Mesodermal cell (in vitro differentiated cells): ENCODE measurements around the gene MICU1.
"Not testable (repeated sequence)": the region's sequence is repeated elsewhere in the genome, so short reads cannot be mapped to it uniquely, and the experiment has no call there.

Source experiments
- H3K27ac ChIP-seq: 2 replicates; pipeline ENCODE4 v1.7.0; 2013; ENCODE audit warnings: mild to moderate bottlenecking, low read depth, low read length, moderate library complexity; ENCODE audit not compliant: severe bottlenecking
- H3K36me3 ChIP-seq: 2 replicates; pipeline ENCODE4 v1.7.1; 2013; ENCODE audit warnings: mild to moderate bottlenecking, low read length, moderate library complexity; ENCODE audit not compliant: control insufficient read depth, insufficient read depth
- H3K4me1 ChIP-seq: one replicate; pipeline ENCODE4 v1.7.1; 2013; ENCODE audit warnings: mild to moderate bottlenecking, low read length; ENCODE audit not compliant: insufficient read depth, control insufficient read depth, poor library complexity, severe bottlenecking
- H3K4me3 ChIP-seq: 2 replicates; pipeline ENCODE4 v1.7.0; 2013; ENCODE audit warnings: low read length, control low read depth, mild to moderate bottlenecking; ENCODE audit not compliant: insufficient read depth, poor library complexity, severe bottlenecking; ENCODE audit errors: extremely low read depth
- H3K9me3 ChIP-seq: 2 replicates; pipeline ENCODE4 v1.7.1; 2013; ENCODE audit warnings: mild to moderate bottlenecking, low read length, moderate library complexity; ENCODE audit not compliant: control insufficient read depth
- WGBS, 2 experiments: methylation state at CpG; one replicate each; pipeline ENCODE4 v1.1.5; 2013; ENCODE audit warnings: missing lambda C conversion rate in 2 of 2; ENCODE audit not compliant: insufficient coverage in 2 of 2; 5-methylcytosine and 5-hydroxymethylcytosine counted together

MICU1 gene

DNA sequence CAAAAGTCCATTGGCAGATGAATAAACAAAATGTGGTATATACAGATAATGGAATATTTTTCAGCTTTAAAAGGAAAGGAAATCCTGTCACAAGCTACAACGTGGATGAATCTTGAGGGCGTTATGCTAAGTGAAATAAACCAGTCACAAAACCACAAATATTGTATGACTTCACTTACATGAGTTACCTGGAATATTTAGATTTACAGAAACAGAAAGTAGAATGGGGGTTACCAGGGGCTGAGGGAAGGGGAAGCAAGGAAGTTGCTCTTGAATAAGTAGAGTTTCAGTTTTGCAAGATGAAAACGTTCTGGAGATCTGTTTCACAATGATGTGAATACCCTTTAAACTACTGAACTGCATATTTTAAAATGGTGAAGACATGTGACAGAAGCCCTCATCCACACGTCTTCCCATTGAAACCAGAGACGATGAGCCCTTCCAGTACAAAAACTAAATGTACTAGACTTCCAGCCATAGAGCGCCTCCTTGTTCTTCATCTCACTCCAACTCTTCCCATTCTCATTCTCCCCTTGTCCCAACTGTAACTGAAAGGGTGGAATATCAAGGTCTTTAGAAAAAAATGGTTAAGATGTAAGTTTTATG lies 62.4 kb downstream of the MICU1 start:
- H3K4me1 ChIP-seq: no peaks in the 10 kb centered on the region
- 100% methylated on average over 1 to 2 of the region's 6 CpGs for WGBS, 2 experiments
- H3K4me3 ChIP-seq: no peak overlapping the region
- H3K27ac ChIP-seq: no peak overlapping the region
- H3K36me3 ChIP-seq: peaks cover 62% of the 10 kb centered on the region
- no peaks in the 10 kb centered on the region for H3K9me3 ChIP-seq

GRCh38 chr10:72561745-72562166 lies 64.1 kb downstream of the MICU1 start:
- Histone ChIP-seq H3K4me3 (no peak overlapping the region), H3K27ac (no peak overlapping the region), H3K4me1 (no peaks in the 10 kb centered on the region), H3K36me3 (peaks cover 68% of the 10 kb centered on the region), H3K9me3 (no peaks in the 10 kb centered on the region)
- WGBS, 2 experiments: 100% methylated on average over 2 of the region's 3 CpGs

DNA sequence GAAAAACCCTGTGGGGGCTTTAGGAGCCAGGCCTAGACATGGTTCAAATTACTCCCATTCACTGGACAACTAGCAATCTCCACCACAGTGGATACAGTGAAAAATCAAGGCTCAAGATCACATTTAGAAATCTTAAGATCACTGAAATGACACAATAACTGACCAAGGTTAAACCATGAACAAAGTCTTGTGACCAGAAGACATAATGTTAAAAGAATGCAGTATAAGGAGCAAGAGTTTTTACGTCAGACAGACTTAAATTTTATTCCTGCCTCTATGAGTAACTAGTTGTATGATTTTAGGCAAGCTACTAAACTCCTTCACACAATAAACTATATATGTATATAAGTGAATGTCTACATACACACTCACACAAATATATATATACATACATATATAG lies 68.5 kb downstream of the MICU1 start:
- Histone ChIP-seq H3K9me3 (no peaks in the 10 kb centered on the region), H3K4me3 (no peak overlapping the region), H3K27ac (no peak overlapping the region), H3K4me1 (no peaks in the 10 kb centered on the region), H3K36me3 (peaks cover 40% of the 10 kb centered on the region)
- no CpG with 5 or more reads among the region's 1 CpG for WGBS, 2 experiments

- Histone ChIP-seq H3K4me1 (no peaks in the 10 kb centered on the region), H3K27ac (no peak overlapping the region), H3K9me3 (no peaks in the 10 kb centered on the region), H3K4me3 (no peak overlapping the region), H3K36me3 (peaks cover 29% of the 10 kb centered on the region)
Observed at GRCh38 chr10:72552857-72553256, 73.0 kb downstream of the MICU1 start.

GRCh38 chr10:72550239-72550638 lies 75.6 kb downstream of the MICU1 start:
- Histone ChIP-seq H3K36me3 (peaks cover 33% of the 10 kb centered on the region), H3K9me3 (no peaks in the 10 kb centered on the region), H3K27ac (no peak overlapping the region), H3K4me3 (no peak overlapping the region), H3K4me1 (no peaks in the 10 kb centered on the region)
- WGBS, 2 experiments: no CpG with 5 or more reads among the region's 2 CpGs

DNA sequence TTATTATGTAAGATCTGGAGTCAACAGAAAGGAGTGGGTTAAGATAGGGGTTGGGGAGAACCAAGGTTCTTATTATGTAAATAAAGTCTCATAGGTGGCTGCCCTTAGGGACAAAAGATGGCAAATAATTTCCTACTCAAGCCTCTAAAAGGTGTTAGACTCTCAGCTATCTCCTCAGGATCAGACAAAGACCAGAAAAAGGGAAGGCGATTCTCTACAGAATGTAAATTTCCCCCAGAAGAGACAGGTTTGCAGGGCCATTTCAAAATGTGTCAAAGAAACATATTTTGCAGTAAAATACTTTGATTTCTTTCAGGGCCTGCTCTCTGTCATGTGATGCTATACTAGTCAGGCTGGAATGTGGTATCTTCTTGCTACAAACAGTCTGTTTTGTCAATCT lies 80.3 kb downstream of the MICU1 start:
- Histone ChIP-seq H3K4me1 (no peaks in the 10 kb centered on the region), H3K4me3 (no peak overlapping the region), H3K36me3 (peaks cover 52% of the 10 kb centered on the region), H3K9me3 (peaks cover 21% of the 10 kb centered on the region), H3K27ac (no peak overlapping the region)
- WGBS, 2 experiments: no CpG with 5 or more reads among the region's 1 CpG

- not testable (repeated sequence) for H3K27ac ChIP-seq, H3K4me3 ChIP-seq, H3K4me1 ChIP-seq
- Histone ChIP-seq H3K36me3 (peaks cover 43% of the 10 kb centered on the region), H3K9me3 (peaks cover 24% of the 10 kb centered on the region)
- WGBS, 2 experiments: 100% methylated on average over 3 of the region's 6 CpGs; no CpG with 5 or more reads in 1 of the 2 experiments
Observed at GRCh38 chr10:72543855-72544254, 82.0 kb downstream of the MICU1 start.

DNA sequence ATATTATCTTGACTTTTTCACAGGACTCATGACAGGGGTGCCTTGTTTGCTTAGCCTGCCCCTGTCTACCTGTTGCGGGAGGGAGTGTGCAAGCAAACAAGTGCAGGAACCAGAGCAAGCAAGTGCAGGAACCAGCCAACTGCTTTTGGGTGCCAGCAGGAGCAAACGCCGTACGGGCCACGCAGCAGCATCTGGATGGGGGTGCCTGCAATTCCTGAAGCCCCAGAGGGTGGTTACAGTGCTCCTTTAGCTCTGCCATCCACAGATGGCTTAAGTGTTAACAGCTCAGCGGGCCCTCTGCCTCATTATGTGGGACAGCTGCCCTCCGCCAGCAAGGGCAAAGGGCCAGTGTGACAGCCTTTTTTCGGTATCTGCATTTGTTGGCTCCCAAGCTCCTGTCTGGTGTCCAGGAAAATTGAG lies 83.5 kb downstream of the MICU1 start:
- WGBS, 2 experiments: 96 to 97% methylated on average over 8 of the region's 8 CpGs
- Histone ChIP-seq H3K4me3 (no peak overlapping the region), H3K9me3 (peaks cover 24% of the 10 kb centered on the region), H3K36me3 (peaks cover 29% of the 10 kb centered on the region), H3K4me1 (no peaks in the 10 kb centered on the region), H3K27ac (no peak overlapping the region)

DNA sequence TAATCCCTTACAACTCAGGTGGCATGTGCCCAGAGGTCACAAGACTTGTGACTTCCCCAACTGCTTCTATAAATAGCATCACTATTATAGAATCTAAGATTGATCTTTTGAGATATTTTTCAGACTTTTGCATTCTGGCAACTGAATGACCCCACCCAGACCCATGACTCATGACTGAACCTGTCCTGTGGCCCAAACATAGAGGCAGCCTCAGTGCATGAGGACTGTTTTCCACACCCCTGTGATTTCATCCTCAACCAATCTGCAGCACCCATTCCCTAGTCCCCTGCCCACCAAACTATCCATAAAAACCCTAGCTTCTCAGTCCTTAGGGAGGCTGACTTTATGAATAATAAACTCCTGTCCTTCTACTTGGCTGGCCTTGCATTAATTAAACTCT lies 84.5 kb downstream of the MICU1 start:
- Histone ChIP-seq H3K9me3 (peaks cover 24% of the 10 kb centered on the region), H3K27ac (no peak overlapping the region), H3K36me3 (peaks cover 25% of the 10 kb centered on the region), H3K4me1 (no peaks in the 10 kb centered on the region), H3K4me3 (no peak overlapping the region)

GRCh38 chr10:72540193-72540807 lies 85.6 kb downstream of the MICU1 start:
- peaks cover 24% of the 10 kb centered on the region for H3K9me3 ChIP-seq
- WGBS, 2 experiments: 83 to 94% methylated on average over 1 to 2 of the region's 2 CpGs

DNA sequence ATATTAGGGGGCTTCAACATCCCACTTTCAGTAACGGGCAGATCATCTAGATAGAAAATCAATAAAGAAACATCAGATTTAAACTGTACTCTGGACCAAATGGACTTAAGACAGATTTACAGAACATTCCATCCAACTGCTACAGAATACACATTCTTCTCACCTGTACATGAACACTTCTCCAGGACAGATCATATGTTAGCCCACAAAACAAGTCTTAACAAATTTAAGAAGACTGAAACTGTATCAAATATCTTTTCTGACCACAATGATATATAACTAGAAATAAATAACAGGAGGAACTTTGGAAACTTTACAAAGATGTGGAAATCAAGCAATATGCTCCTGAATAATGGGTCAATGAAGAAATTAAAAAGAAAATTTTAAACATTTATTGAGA lies 86.7 kb downstream of the MICU1 start:
- Histone ChIP-seq H3K36me3 (peaks cover 21% of the 10 kb centered on the region), H3K9me3 (peaks cover 24% of the 10 kb centered on the region), H3K4me1 (no peaks in the 10 kb centered on the region), H3K4me3 (no peak overlapping the region), H3K27ac (no peak overlapping the region)
- 100% methylated on average over 1 of the region's 1 CpG; no CpG with 5 or more reads in 1 of the 2 experiments for WGBS, 2 experiments

More at GRCh38 chr10:72540193-72540807, 85.6 kb downstream of the MICU1 start:
- no peak overlapping the region for H3K4me3 ChIP-seq
- H3K27ac ChIP-seq: no peak overlapping the region
- peaks cover 25% of the 10 kb centered on the region for H3K36me3 ChIP-seq
- no peaks in the 10 kb centered on the region for H3K4me1 ChIP-seq
